MM.1S (cell line): ENCODE results near the gene KCTD11.

Experiments used
- DNase-seq: peaks from one replicate; pipeline ENCODE4 v3.0.0-alpha.2; 2015
- H2AFZ ChIP-seq: fragments of 300-600 bp; sonication (generic); 2 replicates; pipeline ENCODE4 v1.6.0; 2016; ENCODE audit warnings: antibody characterized with exemption, low read length
- H3F3A ChIP-seq: fragments of 300-600 bp; sonication (generic); 2 replicates; pipeline ENCODE4 v1.6.1; 2016; ENCODE audit warnings: mild to moderate bottlenecking, antibody characterized with exemption, low read length, moderate library complexity, mixed read lengths; ENCODE audit not compliant: insufficient read depth
- H3K27ac ChIP-seq: fragments of 300-600 bp; sonication (generic); 2 replicates; pipeline ENCODE4 v1.5.1; 2016; ENCODE audit warnings: mild to moderate bottlenecking, low read length
- H3K27me3 ChIP-seq: fragments of 300-600 bp; sonication (generic); replicated peaks from 2 replicates; pipeline ENCODE4 v1.6.0; 2016; ENCODE audit warnings: low read length; ENCODE audit not compliant: insufficient read depth
- H3K36me3 ChIP-seq: fragments of 300-600 bp; sonication (generic); replicated peaks from 2 replicates; pipeline ENCODE4 v1.6.1; 2016; ENCODE audit warnings: mild to moderate bottlenecking, low read length, mixed read lengths; ENCODE audit not compliant: insufficient read depth
- H3K4me1 ChIP-seq: fragments of 300-600 bp; sonication (generic); 2 replicates; pipeline ENCODE4 v1.6.1; 2016; ENCODE audit warnings: low read length, mixed read lengths
- H3K4me2 ChIP-seq: fragments of 300-600 bp; sonication (generic); 2 replicates; pipeline ENCODE4 v1.6.0; 2016; ENCODE audit warnings: low read depth, low read length
- H3K4me3 ChIP-seq: fragments of 300-600 bp; sonication (generic); 2 replicates; pipeline ENCODE4 v1.5.1; 2016; ENCODE audit warnings: low read length, mixed read lengths
- H3K79me2 ChIP-seq: fragments of 300-600 bp; sonication (generic); 2 replicates; pipeline ENCODE4 v1.6.1; 2016; ENCODE audit warnings: mixed run types, low read length, mixed read lengths
- H3K9ac ChIP-seq: fragments of 300-600 bp; sonication (generic); 2 replicates; pipeline ENCODE4 v1.6.1; 2016; ENCODE audit warnings: low read length, mixed read lengths
- H3K9me2 ChIP-seq: fragments of 300-600 bp; sonication (generic); replicated peaks from 2 replicates; pipeline ENCODE4 v1.6.1; 2016; ENCODE audit warnings: mild to moderate bottlenecking, low read length, mixed read lengths; ENCODE audit not compliant: insufficient read depth
- H3K9me3 ChIP-seq: fragments of 300-600 bp; sonication (generic); replicated peaks from 2 replicates; pipeline ENCODE4 v1.6.1; 2016; ENCODE audit warnings: mild to moderate bottlenecking, low read length, mixed read lengths; ENCODE audit not compliant: insufficient read depth
- H4K20me1 ChIP-seq: fragments of 300-600 bp; sonication (generic); 2 replicates; pipeline ENCODE4 v1.6.1; 2016; ENCODE audit warnings: mild to moderate bottlenecking, low read length, moderate library complexity, mixed read lengths; ENCODE audit not compliant: insufficient read depth
- EZH2 ChIP-seq: fragments of 300-600 bp; sonication (generic); optimal IDR thresholded peaks from 2 replicates; pipeline ENCODE3; 2017; ENCODE audit warnings: low read depth, mild to moderate bottlenecking, antibody characterized with exemption, low read length, mixed read lengths
- EZH2phosphoT487 ChIP-seq: fragments of 300-600 bp; sonication (generic); IDR thresholded peaks from 2 replicates; pipeline ENCODE4 v1.6.1; 2018; ENCODE audit warnings: antibody characterized with exemption, low read length
- TF ChIP-seq, protein P1 (sequence below): fragments of 300-600 bp; sonication (generic); IDR thresholded peaks from 2 replicates; pipeline ENCODE4 v1.5.1; 2016; ENCODE audit warnings: antibody characterized with exemption, low read length, mixed read lengths

Gene KCTD11

DNA sequence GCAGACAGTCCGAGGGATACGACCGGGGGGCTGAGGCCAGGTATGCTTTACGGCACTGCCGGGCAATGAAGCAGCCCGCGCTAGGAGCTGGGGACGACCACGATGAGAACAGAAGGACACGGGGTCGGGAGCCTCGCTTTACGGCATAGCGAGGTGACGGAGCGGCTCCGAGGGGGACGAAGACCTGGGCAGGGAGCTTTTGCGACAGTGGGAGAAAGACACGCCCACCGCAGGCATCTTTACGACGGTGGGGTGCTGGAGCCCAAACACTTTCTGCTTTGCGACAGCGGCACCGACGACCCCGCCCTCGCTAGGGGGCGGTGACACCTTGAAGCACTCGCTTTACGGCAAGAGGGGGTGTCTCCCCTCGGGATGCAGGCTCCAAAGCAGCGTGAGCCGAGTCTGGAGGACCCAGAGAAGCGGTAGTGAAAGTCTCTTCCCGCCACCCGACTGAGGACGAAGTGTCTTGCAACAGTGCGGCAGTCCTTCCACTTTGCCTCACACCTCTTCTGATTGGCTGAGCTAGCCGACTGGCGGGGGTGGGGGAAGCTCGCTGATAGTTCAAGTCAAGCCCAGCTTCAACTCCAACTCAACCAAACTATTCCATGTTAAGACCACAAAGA, 22.5 kb upstream of the KCTD11 start:
- H3K27me3 ChIP-seq: no peaks in the 10 kb centered on the region
- peaks cover 9% of the 10 kb centered on the region for H3F3A ChIP-seq
- peak overlapping the region; percentile 93 for H2AFZ ChIP-seq
- H3K36me3 ChIP-seq: no peaks in the 10 kb centered on the region
- peak overlapping the region; percentile 98 for H3K4me3 ChIP-seq
- H4K20me1 ChIP-seq: no peaks in the 10 kb centered on the region
- H3K9me2 ChIP-seq: no peaks in the 10 kb centered on the region
- DNase-seq: peak; percentile 99
- H3K27ac ChIP-seq: peak overlapping the region; percentile 82
- H3K9me3 ChIP-seq: no peaks in the 10 kb centered on the region
- H3K4me2 ChIP-seq: peak overlapping the region; percentile 82
- H3K9ac ChIP-seq: peak overlapping the region; percentile 88
- peaks cover 19% of the 10 kb centered on the region for H3K4me1 ChIP-seq
- TF ChIP-seq EZH2phosphoT487: no peak
- no peak for TF ChIP-seq EZH2
- TF ChIP-seq, protein P1, sequence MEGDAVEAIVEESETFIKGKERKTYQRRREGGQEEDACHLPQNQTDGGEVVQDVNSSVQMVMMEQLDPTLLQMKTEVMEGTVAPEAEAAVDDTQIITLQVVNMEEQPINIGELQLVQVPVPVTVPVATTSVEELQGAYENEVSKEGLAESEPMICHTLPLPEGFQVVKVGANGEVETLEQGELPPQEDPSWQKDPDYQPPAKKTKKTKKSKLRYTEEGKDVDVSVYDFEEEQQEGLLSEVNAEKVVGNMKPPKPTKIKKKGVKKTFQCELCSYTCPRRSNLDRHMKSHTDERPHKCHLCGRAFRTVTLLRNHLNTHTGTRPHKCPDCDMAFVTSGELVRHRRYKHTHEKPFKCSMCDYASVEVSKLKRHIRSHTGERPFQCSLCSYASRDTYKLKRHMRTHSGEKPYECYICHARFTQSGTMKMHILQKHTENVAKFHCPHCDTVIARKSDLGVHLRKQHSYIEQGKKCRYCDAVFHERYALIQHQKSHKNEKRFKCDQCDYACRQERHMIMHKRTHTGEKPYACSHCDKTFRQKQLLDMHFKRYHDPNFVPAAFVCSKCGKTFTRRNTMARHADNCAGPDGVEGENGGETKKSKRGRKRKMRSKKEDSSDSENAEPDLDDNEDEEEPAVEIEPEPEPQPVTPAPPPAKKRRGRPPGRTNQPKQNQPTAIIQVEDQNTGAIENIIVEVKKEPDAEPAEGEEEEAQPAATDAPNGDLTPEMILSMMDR: no peak
- H3K79me2 ChIP-seq: peaks cover 18% of the 10 kb centered on the region

DNA sequence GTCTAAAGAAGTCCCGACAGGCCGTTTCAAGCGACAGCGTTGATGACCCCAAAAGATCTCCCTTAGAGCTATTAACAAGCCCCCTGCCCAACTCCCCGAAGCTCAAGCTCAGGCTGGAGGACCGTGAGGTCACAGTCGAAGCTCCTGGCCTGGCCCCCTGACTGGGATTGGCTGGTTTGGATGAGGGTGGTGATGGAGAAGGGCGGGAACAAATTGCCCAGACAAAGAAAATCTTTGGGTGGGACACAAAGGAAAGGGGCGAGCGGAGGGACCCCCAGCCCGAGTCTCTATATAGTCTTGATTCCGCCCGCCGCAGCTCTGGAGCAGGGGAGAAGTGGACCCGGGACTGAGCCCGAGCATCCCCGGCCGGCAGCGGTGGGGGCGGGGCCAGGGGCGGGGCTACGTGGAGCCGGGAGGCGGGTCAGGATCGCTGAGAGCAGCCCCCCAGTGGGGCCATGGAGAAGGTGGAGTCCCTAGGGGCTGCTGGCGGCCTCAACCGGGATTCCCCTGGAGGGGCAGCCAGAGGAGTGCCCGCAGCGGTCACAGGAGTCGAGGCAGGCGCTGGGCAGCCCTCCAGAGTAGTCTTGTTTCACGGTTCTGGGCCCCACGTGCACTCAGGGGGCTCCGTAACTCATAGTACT, 21.8 kb upstream of the KCTD11 start:
- Histone ChIP-seq H3K79me2 (peaks cover 18% of the 10 kb centered on the region), H3K4me2 (peak overlapping the region; percentile 82), H3K36me3 (no peaks in the 10 kb centered on the region), H3K4me1 (peaks cover 19% of the 10 kb centered on the region), H3K27me3 (no peaks in the 10 kb centered on the region), H4K20me1 (no peaks in the 10 kb centered on the region), H3K9me2 (no peaks in the 10 kb centered on the region), H3K9me3 (no peaks in the 10 kb centered on the region), H3K27ac (peak overlapping the region; percentile 82), H3K4me3 (peak overlapping the region; percentile 98), H3K9ac (peak overlapping the region; percentile 88; the same call in 1 of the 2 replicates), H3F3A (peaks cover 9% of the 10 kb centered on the region), H2AFZ (peak overlapping the region; percentile 93)
- peak; percentile 83 for DNase-seq
- TF ChIP-seq EZH2phosphoT487 (no peak), EZH2 (no peak)
- TF ChIP-seq, protein P1: no peak

DNA sequence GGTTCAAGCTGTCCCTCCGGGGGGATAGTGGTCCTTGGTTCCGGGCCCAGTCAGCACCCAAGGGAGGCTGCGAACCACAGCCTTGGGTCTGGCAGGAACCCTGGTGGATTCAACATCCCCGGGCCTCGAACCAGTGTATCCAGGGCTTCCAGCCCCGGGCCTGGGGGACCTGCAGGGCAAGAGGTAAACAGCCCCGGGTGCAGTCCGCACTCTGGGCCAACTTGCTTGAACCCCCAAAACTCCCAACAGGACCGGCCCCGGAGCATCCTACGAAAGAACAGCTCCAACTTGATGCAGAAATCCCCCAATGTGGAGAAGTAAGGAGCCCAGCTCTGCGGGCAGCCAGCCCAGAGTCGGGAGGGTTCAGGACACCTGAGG, 21.3 kb upstream of the KCTD11 start:
- Histone ChIP-seq H3K4me1 (peaks cover 19% of the 10 kb centered on the region), H3K27ac (no peak overlapping the region), H2AFZ (peak overlapping the region; percentile 93)

More for the DNA sequence above, 21.3 kb upstream of the KCTD11 start:
- Histone ChIP-seq H3K9me3 (no peaks in the 10 kb centered on the region), H3K36me3 (no peaks in the 10 kb centered on the region), H3K27me3 (no peaks in the 10 kb centered on the region), H3F3A (peaks cover 9% of the 10 kb centered on the region), H3K4me2 (peak overlapping the region; percentile 82), H3K4me3 (peak overlapping the region; percentile 98), H4K20me1 (no peaks in the 10 kb centered on the region), H3K79me2 (peaks cover 18% of the 10 kb centered on the region), H3K9me2 (no peaks in the 10 kb centered on the region), H3K9ac (peak overlapping the region; percentile 35; the same call in 1 of the 2 replicates)
- TF ChIP-seq EZH2 (no peak), EZH2phosphoT487 (no peak)
- TF ChIP-seq, protein P1: no peak
- no peak for DNase-seq
